ENCODE results near the gene DTHD1.

DNA sequence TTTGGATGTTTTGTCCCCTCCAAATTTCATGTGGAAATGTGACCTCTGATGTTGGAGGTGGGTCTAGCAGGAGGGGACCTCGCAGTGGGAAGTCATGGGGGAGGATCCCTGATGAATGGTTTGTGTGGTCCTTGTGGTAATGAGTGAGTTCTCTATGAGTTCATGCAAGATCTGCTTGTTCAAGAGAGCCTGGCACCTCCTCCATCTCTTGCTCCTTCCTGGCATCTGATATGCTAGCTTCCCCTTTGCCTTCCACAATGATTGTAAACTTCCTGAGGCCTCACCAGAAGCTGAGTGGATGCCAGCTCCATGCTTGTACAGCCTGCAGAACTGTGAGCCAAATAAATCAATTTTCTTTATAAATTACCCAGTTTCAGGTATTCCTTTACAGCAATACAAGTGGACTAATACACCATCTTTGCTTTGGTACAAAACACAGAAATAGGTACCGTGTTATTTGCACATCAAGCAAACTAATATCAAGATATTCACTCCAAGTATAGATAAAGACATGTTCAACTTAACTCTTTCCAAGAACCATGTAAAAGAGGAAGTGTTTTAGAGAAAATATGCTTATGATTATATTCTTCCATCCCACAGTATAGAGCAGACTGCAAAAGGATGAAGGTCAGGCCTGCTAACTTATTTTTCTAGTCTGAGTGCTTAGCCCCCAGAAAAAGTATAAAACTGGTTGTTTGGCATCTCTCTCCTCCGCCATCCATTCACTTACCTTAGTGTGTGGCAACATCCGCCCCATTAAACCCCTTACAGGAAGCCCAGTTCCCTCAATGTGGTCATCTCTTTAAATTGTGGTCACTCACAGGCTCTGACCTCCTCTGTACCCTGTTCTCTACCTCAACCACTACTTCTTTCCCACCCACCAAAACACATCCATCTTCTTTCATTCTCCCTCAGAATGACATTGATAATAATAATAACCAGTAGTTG is 43.8 kb upstream of the DTHD1 start:
- TF ChIP-seq YY1 (IDR thresholded peaks at IDR 0.05; ENCODE audit: insufficient read depth, insufficient read length) (no peak), SUZ12 (IDR thresholded peaks at IDR 0.05; ENCODE audit: extremely low read depth, insufficient read depth, insufficient read length) (no peak), ZNF274 (IDR thresholded peaks at IDR 0.05; ENCODE audit: low read depth, low read length) (no peak)

Data from NT2/D1 (cell line).